Panc1 (cell line): ENCODE data around the gene CD3D. TPM values are rescaled to one million over a fixed set of nuclear protein-coding genes. Genes with fewer than 3 reads are reported as not detected.

Experiments
- ATAC-seq: fragments of 200-7000 bp; cut with Tn5 transposase; 2 replicates; pipeline ENCODE4 v1.9.1; 2020; ENCODE audit warnings: mild to moderate bottlenecking, moderate library complexity
- BruUV-seq: library from RNA; stranded (reverse); fragments of 400-500 nt; replicated peaks from 2 replicates; lab custom pipeline; 2021; lab: Mats Ljungman, UMichigan
- CTCF ChIA-PET: fragments of 300-600 bp; sonication (Branson Sonifier 250); formaldehyde crosslinking; loops from one replicate; lab custom pipeline; 2022; ENCODE audit warnings: antibody characterized with exemption; lab: Charles Lee
- POLR2A ChIA-PET: fragments of 300-600 bp; sonication (Branson Sonifier 250); formaldehyde crosslinking; loops from one replicate; lab custom pipeline; 2022; ENCODE audit warnings: antibody characterized with exemption; lab: Charles Lee
- DNase-seq: peaks from one replicate; pipeline ENCODE4 v3.0.0-alpha.2; 2010; ENCODE audit warnings: low read depth, low spot score
- H3K27ac ChIP-seq: 2 replicates; pipeline ENCODE4 v1.5.1; 2011; ENCODE audit warnings: mild to moderate bottlenecking, low read length, inconsistent platforms
- H3K27me3 ChIP-seq: fragments of 200-500 bp; sonication (Bioruptor generic); 2 replicates; pipeline ENCODE4 v1.6.0; 2014; ENCODE audit warnings: low read length, inconsistent platforms; ENCODE audit not compliant: control insufficient read depth, insufficient read depth
- H3K36me3 ChIP-seq: fragments of 200-500 bp; sonication (Bioruptor generic); 2 replicates; pipeline ENCODE4 v1.5.1; 2014; ENCODE audit warnings: inconsistent platforms, mild to moderate bottlenecking, low read length, moderate library complexity; ENCODE audit not compliant: control insufficient read depth, insufficient read depth
- H3K4me1 ChIP-seq: 2 replicates; pipeline ENCODE4 v1.5.1; 2011; ENCODE audit warnings: inconsistent platforms, mild to moderate bottlenecking, low read length, moderate library complexity; ENCODE audit not compliant: control insufficient read depth, insufficient read depth
- H3K4me3 ChIP-seq, 2 experiments: 2 replicates each; pipeline ENCODE4 v1.5.1; 2011 to 2012; ENCODE audit warnings: low read depth in 2 of 2, low read length in 2 of 2, mild to moderate bottlenecking in 2 of 2, inconsistent platforms in 1 of 2, moderate library complexity in 1 of 2
- H3K9me3 ChIP-seq: fragments of 200-500 bp; sonication (Bioruptor generic); 2 replicates; pipeline ENCODE4 v1.5.1; 2014; ENCODE audit warnings: low read depth, mild to moderate bottlenecking, inconsistent platforms, low read length, moderate library complexity; ENCODE audit not compliant: control insufficient read depth, insufficient read depth
- CTCF ChIP-seq: fragments of 450-650 bp; IDR thresholded peaks from 2 replicates; pipeline ENCODE4 v1.5.1; 2017; ENCODE audit warnings: mild to moderate bottlenecking
- POLR2AphosphoS5 ChIP-seq: IDR thresholded peaks from 2 replicates; pipeline ENCODE4 v1.6.1; 2012; ENCODE audit warnings: mild to moderate bottlenecking, low read depth, low read length, moderate library complexity
- SIN3A ChIP-seq: IDR thresholded peaks from 2 replicates; pipeline ENCODE4 v1.6.1; 2012; ENCODE audit warnings: low read depth, mild to moderate bottlenecking, low read length, moderate library complexity, borderline replicate concordance; ENCODE audit not compliant: insufficient read depth
- TCF7L2 ChIP-seq: IDR thresholded peaks from 2 replicates; pipeline ENCODE4 v1.6.1; 2011; ENCODE audit warnings: mild to moderate bottlenecking, low read depth, low read length, inconsistent platforms
- in situ Hi-C: cut with HindIII; loops from 2 replicates; pipeline ENCODE4 v1.10.0; 2016; ENCODE audit warnings: low sequenced_read_pairs, low pct_unique_long_range_greater_than_20kb
- intact Hi-C: fragments of 100-400 bp; cut with micrococcal nuclease; formaldehyde crosslinking; loops from one replicate; pipeline ENCODE4 v1.10.0; 2022; ENCODE audit not compliant: unreplicated experiment
- total RNA-seq: library from RNA; stranded (reverse); gene quantifications from one replicate; pipeline ENCODE4 v1.2.1, GENCODE V29; 2021; ENCODE audit not compliant: unreplicated experiment
- TF ChIP-seq, protein P1 (sequence below), 2 experiments: IDR thresholded peaks; 2 replicates each; pipeline ENCODE4 v1.6.1; 2011 to 2012; ENCODE audit warnings: low read depth in 2 of 2, control low read depth in 1 of 2, low read length in 1 of 2, mild to moderate bottlenecking in 1 of 2, moderate library complexity in 1 of 2; ENCODE audit not compliant: insufficient read depth in 1 of 2

CD3D gene
- total RNA-seq, 1 experiment from 2014 or later = 0.39 TPM

GRCh38 chr11:118318124-118318523 is 24.4 kb downstream of the CD3D start:
- no peak overlapping the region for H3K27ac ChIP-seq
- TF ChIP-seq SIN3A = no peak
- TF ChIP-seq CTCF = no peak
- no peak for TF ChIP-seq TCF7L2
- no peak for TF ChIP-seq POLR2AphosphoS5
- TF ChIP-seq, protein P1, sequence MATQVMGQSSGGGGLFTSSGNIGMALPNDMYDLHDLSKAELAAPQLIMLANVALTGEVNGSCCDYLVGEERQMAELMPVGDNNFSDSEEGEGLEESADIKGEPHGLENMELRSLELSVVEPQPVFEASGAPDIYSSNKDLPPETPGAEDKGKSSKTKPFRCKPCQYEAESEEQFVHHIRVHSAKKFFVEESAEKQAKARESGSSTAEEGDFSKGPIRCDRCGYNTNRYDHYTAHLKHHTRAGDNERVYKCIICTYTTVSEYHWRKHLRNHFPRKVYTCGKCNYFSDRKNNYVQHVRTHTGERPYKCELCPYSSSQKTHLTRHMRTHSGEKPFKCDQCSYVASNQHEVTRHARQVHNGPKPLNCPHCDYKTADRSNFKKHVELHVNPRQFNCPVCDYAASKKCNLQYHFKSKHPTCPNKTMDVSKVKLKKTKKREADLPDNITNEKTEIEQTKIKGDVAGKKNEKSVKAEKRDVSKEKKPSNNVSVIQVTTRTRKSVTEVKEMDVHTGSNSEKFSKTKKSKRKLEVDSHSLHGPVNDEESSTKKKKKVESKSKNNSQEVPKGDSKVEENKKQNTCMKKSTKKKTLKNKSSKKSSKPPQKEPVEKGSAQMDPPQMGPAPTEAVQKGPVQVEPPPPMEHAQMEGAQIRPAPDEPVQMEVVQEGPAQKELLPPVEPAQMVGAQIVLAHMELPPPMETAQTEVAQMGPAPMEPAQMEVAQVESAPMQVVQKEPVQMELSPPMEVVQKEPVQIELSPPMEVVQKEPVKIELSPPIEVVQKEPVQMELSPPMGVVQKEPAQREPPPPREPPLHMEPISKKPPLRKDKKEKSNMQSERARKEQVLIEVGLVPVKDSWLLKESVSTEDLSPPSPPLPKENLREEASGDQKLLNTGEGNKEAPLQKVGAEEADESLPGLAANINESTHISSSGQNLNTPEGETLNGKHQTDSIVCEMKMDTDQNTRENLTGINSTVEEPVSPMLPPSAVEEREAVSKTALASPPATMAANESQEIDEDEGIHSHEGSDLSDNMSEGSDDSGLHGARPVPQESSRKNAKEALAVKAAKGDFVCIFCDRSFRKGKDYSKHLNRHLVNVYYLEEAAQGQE (IDR thresholded peaks at IDR 0.05; ENCODE audit: insufficient read depth in 1 of 2, low read depth in 2 of 2, low read length in 1 of 2) = no peak
- H3K27me3 ChIP-seq = peaks cover under 1% of the 10 kb centered on the region; the same call in 1 of the 2 replicates
- DNase-seq (no peak), ATAC-seq (no peak)
- no TSS peak for BruUV-seq
- H3K4me3 ChIP-seq = no peak overlapping the region
- in situ Hi-C loops = no loop called here
- POLR2A ChIA-PET = interaction anchor here (0.5 kb wide), 1 partner anchor 9 kb away, joined by 3 read pairs; no protein-coding TSS in a partner anchor
- H3K9me3 ChIP-seq = no peaks in the 10 kb centered on the region
- H3K36me3 ChIP-seq = no peaks in the 10 kb centered on the region
- intact Hi-C loops = no loop called here
- CTCF ChIA-PET = interaction anchor here (0.6 kb wide), 2 partner anchors 23 to 107 kb away, joined by 3 to 10 read pairs; no protein-coding TSS in a partner anchor
- H3K4me1 ChIP-seq = peaks cover 8% of the 10 kb centered on the region

- ATAC-seq (no peak), DNase-seq (no peak)
- ChIA-PET CTCF (no interaction called here), POLR2A (no interaction called here)
- Histone ChIP-seq H3K4me1 (peaks cover 8% of the 10 kb centered on the region), H3K4me3 (no peak overlapping the region), H3K36me3 (no peaks in the 10 kb centered on the region), H3K27me3 (peaks cover 16% of the 10 kb centered on the region), H3K27ac (no peak overlapping the region), H3K9me3 (no peaks in the 10 kb centered on the region)
- intact Hi-C loops = no loop called here
- BruUV-seq = no TSS peak
- no peak for TF ChIP-seq CTCF
- TF ChIP-seq, protein P1 (IDR thresholded peaks at IDR 0.05; ENCODE audit: insufficient read depth in 1 of 2, low read depth in 2 of 2, low read length in 1 of 2) = no peak
- no peak for TF ChIP-seq POLR2AphosphoS5
- TF ChIP-seq SIN3A = no peak
- TF ChIP-seq TCF7L2 = no peak
- in situ Hi-C loops = no loop called here
Observed at GRCh38 chr11:118314988-118315411, 27.5 kb downstream of the CD3D start.
